HEK293 (cell line): ENCODE measurements around the gene PIP4K2C.
"Not testable (repeated sequence)": the region's sequence is repeated elsewhere in the genome, so short reads cannot be mapped to it uniquely, and the experiment has no call there.

Experiments used
- BCL11A ChIP-seq: fragments of 450-650 bp; formaldehyde crosslinking; IDR thresholded peaks from 2 replicates; pipeline ENCODE4 v1.5.1; 2016; ENCODE audit warnings: low read depth, missing biosample characterization, missing genetic modification characterization
- GLI2 ChIP-seq: fragments of 450-650 bp; formaldehyde crosslinking; IDR thresholded peaks from 2 replicates; pipeline ENCODE4; 2017; ENCODE audit warnings: missing biosample characterization, missing genetic modification characterization, low read depth, borderline replicate concordance
- HOXC10 ChIP-seq: sonication (generic); formaldehyde crosslinking; IDR thresholded peaks from 2 replicates; pipeline ENCODE4 v1.8.1; 2023; ENCODE audit warnings: mild to moderate bottlenecking, missing genetic modification reagents
- PRDM1 ChIP-seq: fragments of 450-650 bp; formaldehyde crosslinking; IDR thresholded peaks from 2 replicates; pipeline ENCODE4; 2016; ENCODE audit warnings: missing biosample characterization, missing genetic modification characterization
- REST ChIP-seq: fragments of 450-650 bp; formaldehyde crosslinking; IDR thresholded peaks from 2 replicates; pipeline ENCODE4 v1.5.1; 2016; ENCODE audit warnings: missing biosample characterization, missing genetic modification characterization
- YY1 ChIP-seq: fragments of 450-650 bp; formaldehyde crosslinking; IDR thresholded peaks from 2 replicates; pipeline ENCODE4 v1.5.1; 2018; ENCODE audit warnings: missing biosample characterization, missing genetic modification characterization
- ZNF341 ChIP-seq: fragments of 450-650 bp; formaldehyde crosslinking; IDR thresholded peaks from 2 replicates; pipeline ENCODE4; 2016; ENCODE audit warnings: low read depth, missing biosample characterization, missing genetic modification characterization
- ZNF501 ChIP-seq: fragments of 450-650 bp; formaldehyde crosslinking; IDR thresholded peaks from 2 replicates; pipeline ENCODE4 v1.5.1; 2016; ENCODE audit warnings: missing biosample characterization, missing genetic modification characterization
- ZSCAN4 ChIP-seq: fragments of 450-650 bp; formaldehyde crosslinking; IDR thresholded peaks from 2 replicates; pipeline ENCODE4 v1.5.1; 2017; ENCODE audit warnings: missing biosample characterization, missing genetic modification characterization
- TF ChIP-seq, protein P1 (sequence below): fragments of 450-650 bp; formaldehyde crosslinking; IDR thresholded peaks from 2 replicates; pipeline ENCODE4 v1.5.1; 2016; ENCODE audit warnings: missing biosample characterization, missing genetic modification characterization
- TF ChIP-seq, protein P2 (sequence below): fragments of 450-650 bp; formaldehyde crosslinking; IDR thresholded peaks from 2 replicates; pipeline ENCODE4 v1.5.1; 2016; ENCODE audit warnings: missing biosample characterization, missing genetic modification characterization, low read depth

- TF ChIP-seq YY1 (tag by site-specific recombination); ZSCAN4; HOXC10; BCL11A (tag by site-specific recombination); ZNF341 (tag by site-specific recombination); ZNF501 (tag by site-specific recombination); PRDM1 (tag by site-specific recombination); GLI2 (tag by site-specific recombination); REST (tag by site-specific recombination): not testable (repeated sequence)
- TF ChIP-seq, protein P1, sequence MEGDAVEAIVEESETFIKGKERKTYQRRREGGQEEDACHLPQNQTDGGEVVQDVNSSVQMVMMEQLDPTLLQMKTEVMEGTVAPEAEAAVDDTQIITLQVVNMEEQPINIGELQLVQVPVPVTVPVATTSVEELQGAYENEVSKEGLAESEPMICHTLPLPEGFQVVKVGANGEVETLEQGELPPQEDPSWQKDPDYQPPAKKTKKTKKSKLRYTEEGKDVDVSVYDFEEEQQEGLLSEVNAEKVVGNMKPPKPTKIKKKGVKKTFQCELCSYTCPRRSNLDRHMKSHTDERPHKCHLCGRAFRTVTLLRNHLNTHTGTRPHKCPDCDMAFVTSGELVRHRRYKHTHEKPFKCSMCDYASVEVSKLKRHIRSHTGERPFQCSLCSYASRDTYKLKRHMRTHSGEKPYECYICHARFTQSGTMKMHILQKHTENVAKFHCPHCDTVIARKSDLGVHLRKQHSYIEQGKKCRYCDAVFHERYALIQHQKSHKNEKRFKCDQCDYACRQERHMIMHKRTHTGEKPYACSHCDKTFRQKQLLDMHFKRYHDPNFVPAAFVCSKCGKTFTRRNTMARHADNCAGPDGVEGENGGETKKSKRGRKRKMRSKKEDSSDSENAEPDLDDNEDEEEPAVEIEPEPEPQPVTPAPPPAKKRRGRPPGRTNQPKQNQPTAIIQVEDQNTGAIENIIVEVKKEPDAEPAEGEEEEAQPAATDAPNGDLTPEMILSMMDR (tag by site-specific recombination), result not testable (repeated sequence)
- TF ChIP-seq, protein P2, sequence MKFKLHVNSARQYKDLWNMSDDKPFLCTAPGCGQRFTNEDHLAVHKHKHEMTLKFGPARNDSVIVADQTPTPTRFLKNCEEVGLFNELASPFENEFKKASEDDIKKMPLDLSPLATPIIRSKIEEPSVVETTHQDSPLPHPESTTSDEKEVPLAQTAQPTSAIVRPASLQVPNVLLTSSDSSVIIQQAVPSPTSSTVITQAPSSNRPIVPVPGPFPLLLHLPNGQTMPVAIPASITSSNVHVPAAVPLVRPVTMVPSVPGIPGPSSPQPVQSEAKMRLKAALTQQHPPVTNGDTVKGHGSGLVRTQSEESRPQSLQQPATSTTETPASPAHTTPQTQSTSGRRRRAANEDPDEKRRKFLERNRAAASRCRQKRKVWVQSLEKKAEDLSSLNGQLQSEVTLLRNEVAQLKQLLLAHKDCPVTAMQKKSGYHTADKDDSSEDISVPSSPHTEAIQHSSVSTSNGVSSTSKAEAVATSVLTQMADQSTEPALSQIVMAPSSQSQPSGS (tag by site-specific recombination), result not testable (repeated sequence)
Measured at GRCh38 chr12:57588951-57589610, 1.9 kb upstream of the PIP4K2C start.
